Ishikawa (cell line): ENCODE results near the gene GJA4.

ENCODE experiments used
- CEBPB ChIP-seq: IDR thresholded peaks from 2 replicates; pipeline ENCODE4 v1.6.1; 2012
- CREB1 ChIP-seq: IDR thresholded peaks from 2 replicates; pipeline ENCODE4 v1.6.1; 2012; ENCODE audit warnings: low read depth
- EGR1 ChIP-seq: IDR thresholded peaks from 2 replicates; pipeline ENCODE4 v1.6.1; 2012
- EP300 ChIP-seq: IDR thresholded peaks from 2 replicates; pipeline ENCODE4 v1.6.1; 2012; ENCODE audit warnings: borderline replicate concordance
- FOXM1 ChIP-seq: IDR thresholded peaks from 2 replicates; pipeline ENCODE4 v1.6.1; 2012; ENCODE audit warnings: low read depth, borderline replicate concordance
- NFIC ChIP-seq: IDR thresholded peaks from 2 replicates; pipeline ENCODE4 v1.6.1; 2012
- RAD21 ChIP-seq: IDR thresholded peaks from 2 replicates; pipeline ENCODE4 v1.6.1; 2012; ENCODE audit warnings: low read depth
- REST ChIP-seq: IDR thresholded peaks from 2 replicates; pipeline ENCODE4 v1.6.1; 2012; ENCODE audit warnings: low read depth, mild to moderate bottlenecking
- TAF1 ChIP-seq: IDR thresholded peaks from 2 replicates; pipeline ENCODE4 v1.6.1; 2012; ENCODE audit warnings: low read depth, mild to moderate bottlenecking
- TCF12 ChIP-seq: IDR thresholded peaks from 2 replicates; pipeline ENCODE4 v1.6.1; 2012; ENCODE audit warnings: low read depth
- TEAD4 ChIP-seq: IDR thresholded peaks from 2 replicates; pipeline ENCODE4 v1.6.1; 2012
- YY1 ChIP-seq: IDR thresholded peaks from 2 replicates; pipeline ENCODE4 v1.6.1; 2012; ENCODE audit warnings: low read depth
- ZBTB7A ChIP-seq: IDR thresholded peaks from 2 replicates; pipeline ENCODE4 v1.6.1; 2012; ENCODE audit warnings: low read depth
- TF ChIP-seq, protein P1 (sequence below): IDR thresholded peaks from 2 replicates; pipeline ENCODE4 v1.6.1; 2012
- TF ChIP-seq, protein P2 (sequence below): IDR thresholded peaks from 2 replicates; pipeline ENCODE4 v1.6.1; 2012

Gene GJA4

GRCh38 chr1:34843392-34844251 is 50.8 kb downstream of the GJA4 start:
- TF ChIP-seq EP300, result no peak
- no peak for TF ChIP-seq REST
- TF ChIP-seq NFIC, result no peak
- no peak for TF ChIP-seq CEBPB
- no peak for TF ChIP-seq ZBTB7A
- TF ChIP-seq, protein P1, sequence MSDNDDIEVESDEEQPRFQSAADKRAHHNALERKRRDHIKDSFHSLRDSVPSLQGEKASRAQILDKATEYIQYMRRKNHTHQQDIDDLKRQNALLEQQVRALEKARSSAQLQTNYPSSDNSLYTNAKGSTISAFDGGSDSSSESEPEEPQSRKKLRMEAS, result no peak
- TF ChIP-seq CREB1, result no peak
- no peak for TF ChIP-seq TCF12
- no peak for TF ChIP-seq FOXM1
- TF ChIP-seq YY1, result no peak
- no peak for TF ChIP-seq TAF1
- TF ChIP-seq, protein P2, sequence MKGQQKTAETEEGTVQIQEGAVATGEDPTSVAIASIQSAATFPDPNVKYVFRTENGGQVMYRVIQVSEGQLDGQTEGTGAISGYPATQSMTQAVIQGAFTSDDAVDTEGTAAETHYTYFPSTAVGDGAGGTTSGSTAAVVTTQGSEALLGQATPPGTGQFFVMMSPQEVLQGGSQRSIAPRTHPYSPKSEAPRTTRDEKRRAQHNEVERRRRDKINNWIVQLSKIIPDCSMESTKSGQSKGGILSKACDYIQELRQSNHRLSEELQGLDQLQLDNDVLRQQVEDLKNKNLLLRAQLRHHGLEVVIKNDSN, result no peak
- no peak for TF ChIP-seq EGR1
- TF ChIP-seq RAD21, result no peak
- TF ChIP-seq TEAD4, result no peak

DNA sequence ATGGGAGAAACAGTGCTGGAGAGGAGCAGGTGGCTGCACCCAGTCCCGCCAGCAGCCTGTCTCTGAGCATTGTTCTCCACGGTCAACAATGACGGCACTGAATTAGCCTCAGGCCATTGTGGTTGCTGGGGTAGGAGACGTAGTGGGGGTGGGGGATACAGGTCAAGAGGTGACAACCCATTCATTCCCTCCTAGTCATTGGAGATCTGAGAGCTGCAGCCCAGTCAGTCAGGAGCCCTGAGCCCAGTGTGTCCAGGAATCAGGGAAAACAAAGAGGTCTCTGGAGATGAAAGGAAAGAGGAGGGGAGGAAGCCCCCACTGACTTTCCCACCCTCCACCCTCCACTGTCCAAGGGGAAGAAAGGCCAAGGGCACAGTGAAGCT is 51.4 kb downstream of the GJA4 start:
- TF ChIP-seq EP300 (no peak), REST (no peak), ZBTB7A (no peak), NFIC (no peak), CREB1 (no peak), RAD21 (no peak), CEBPB (no peak), EGR1 (no peak), TAF1 (no peak), TEAD4 (no peak), YY1 (no peak), TCF12 (no peak), FOXM1 (no peak)
- TF ChIP-seq, protein P2, result no peak
- TF ChIP-seq, protein P1, result no peak
